Kidney (tissue), 14 donors: ENCODE results near the gene DGKG. TPM values are rescaled to one million over a fixed set of nuclear protein-coding genes. Genes with fewer than 3 reads are reported as not detected.
A peak's percentile ranks its signal among the peaks of the same experiment; 100 is the strongest.

Experiments used
- DNase-seq, 5 donors: peaks; one replicate each; pipeline ENCODE4 v3.0.0-alpha.2; 2013 to 2020
- FAIRE-seq: peaks from 2 replicates; lab custom pipeline; 2012; peaks lifted over from hg19 to GRCh38; lab: Jason Lieb, UNC
- H3K27ac ChIP-seq, 2 donors: one replicate each; pipeline ENCODE4 v1.7.0; 2013; ENCODE audit warnings: low read depth in 2 of 2, low read length in 2 of 2, inconsistent platforms in 1 of 2
- H3K27me3 ChIP-seq: one replicate; pipeline ENCODE4 v1.7.1; 2013; ENCODE audit warnings: low read length, inconsistent platforms; ENCODE audit not compliant: control insufficient read depth, insufficient read depth
- H3K36me3 ChIP-seq, 3 donors: one replicate each; pipeline versions ENCODE4 v1.7.0 to v1.7.1; 2013; ENCODE audit warnings: low read length in 3 of 3, control low read depth in 1 of 3, inconsistent platforms in 1 of 3; ENCODE audit not compliant: insufficient read depth in 3 of 3, control insufficient read depth in 2 of 3
- H3K4me1 ChIP-seq, 3 donors: one replicate each; pipeline versions ENCODE4 v1.7.0 to v1.7.1; 2013; ENCODE audit warnings: low read length in 3 of 3, inconsistent platforms in 1 of 3, low read depth in 1 of 3; ENCODE audit not compliant: control insufficient read depth in 2 of 3, insufficient read depth in 2 of 3
- H3K4me3 ChIP-seq, 3 donors: one replicate each; pipeline versions ENCODE4 v1.7.0 to v1.8.1; 2013; ENCODE audit warnings: low read length in 3 of 3, control low read depth in 1 of 3, inconsistent platforms in 1 of 3
- H3K9ac ChIP-seq, 3 donors: one replicate each; pipeline versions ENCODE4 v1.7.0 to v1.7.1; 2013; ENCODE audit warnings: low read length in 3 of 3, control low read depth in 1 of 3, inconsistent platforms in 1 of 3
- H3K9me3 ChIP-seq, 3 donors: one replicate each; pipeline versions ENCODE4 v1.7.0 to v1.7.1; 2013; ENCODE audit warnings: low read length in 3 of 3, control low read depth in 1 of 3, inconsistent platforms in 1 of 3; ENCODE audit not compliant: control insufficient read depth in 2 of 3, insufficient read depth in 1 of 3
- intact Hi-C: fragments of 100-400 bp; cut with DNase I; formaldehyde crosslinking; loops from one replicate; pipeline ENCODE4 v1.11.1; 2022
- polyA plus RNA-seq: library from polyadenylated mRNA; stranded (reverse); fragments of 350-450 nt; fragmentation: Illumina TruSeq; extraction: RNeasy Lipid Tissue Mini Kit (QIAGEN cat#74804); gene quantifications from one replicate; pipeline ENCODE4 v1.2.3, GENCODE V29; 2014; ENCODE audit warnings: low read depth, low replicate concordance; ENCODE audit not compliant: insufficient read depth
- total RNA-seq: library from RNA; stranded (reverse); fragmentation: NEBNext Ultra II Directional; extraction: Animal tissue kit (Norgen Biotek cat#: 25700); gene quantifications from one replicate; pipeline ENCODE4 v1.2.1, GENCODE V29; 2021
- TF ChIP-seq, protein P1 (sequence below): IDR thresholded peaks from 3 replicates; pipeline ENCODE4 v1.5.1; 2012; ENCODE audit warnings: mild to moderate bottlenecking, moderate library complexity, borderline replicate concordance; ENCODE audit not compliant: insufficient read depth; ENCODE audit errors: extremely low read depth
- donor health status: control.
- donor health status: control.
- donor health status: control.
- donor health status: control.
- donor health status: control.
- donor health status: DM: yes; HTN: yes; CAD: no.
- donor health status: Normal renal cell carcinoma (clear cell type).

The DGKG gene
- total and polyA plus RNA-seq, 2 donors from 2014 or later, result 0.95 to 11.4 TPM

DNA sequence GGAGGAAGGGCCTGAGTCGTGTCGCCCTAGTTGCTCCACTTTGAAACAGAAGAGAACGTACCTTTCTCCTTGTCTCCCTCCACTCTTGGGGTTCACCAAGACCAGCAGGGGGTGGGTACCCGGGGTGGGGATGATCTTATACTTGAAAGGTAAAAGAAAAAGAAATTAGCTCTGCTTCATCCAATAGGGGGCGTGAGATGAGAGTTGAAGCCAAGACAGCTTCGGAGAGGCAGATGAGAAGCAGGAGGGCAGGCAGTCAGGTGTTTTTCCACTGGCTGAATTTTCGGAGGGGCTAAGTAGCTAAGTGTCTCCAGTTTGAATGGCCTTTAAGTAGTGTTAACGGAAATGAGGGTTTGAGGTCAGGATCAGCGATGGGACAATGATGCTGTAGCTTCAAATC lies 100.4 kb downstream of the DGKG start:
- H3K4me1 ChIP-seq, result peaks cover 0 to 4% (median 0%) of the 10 kb centered on the region in 3 donors
- FAIRE-seq (no peak), DNase-seq (no peak)
- no peaks in the 10 kb centered on the region for H3K36me3 ChIP-seq
- H3K4me3 ChIP-seq, result no peak overlapping the region
- TF ChIP-seq, protein P1, sequence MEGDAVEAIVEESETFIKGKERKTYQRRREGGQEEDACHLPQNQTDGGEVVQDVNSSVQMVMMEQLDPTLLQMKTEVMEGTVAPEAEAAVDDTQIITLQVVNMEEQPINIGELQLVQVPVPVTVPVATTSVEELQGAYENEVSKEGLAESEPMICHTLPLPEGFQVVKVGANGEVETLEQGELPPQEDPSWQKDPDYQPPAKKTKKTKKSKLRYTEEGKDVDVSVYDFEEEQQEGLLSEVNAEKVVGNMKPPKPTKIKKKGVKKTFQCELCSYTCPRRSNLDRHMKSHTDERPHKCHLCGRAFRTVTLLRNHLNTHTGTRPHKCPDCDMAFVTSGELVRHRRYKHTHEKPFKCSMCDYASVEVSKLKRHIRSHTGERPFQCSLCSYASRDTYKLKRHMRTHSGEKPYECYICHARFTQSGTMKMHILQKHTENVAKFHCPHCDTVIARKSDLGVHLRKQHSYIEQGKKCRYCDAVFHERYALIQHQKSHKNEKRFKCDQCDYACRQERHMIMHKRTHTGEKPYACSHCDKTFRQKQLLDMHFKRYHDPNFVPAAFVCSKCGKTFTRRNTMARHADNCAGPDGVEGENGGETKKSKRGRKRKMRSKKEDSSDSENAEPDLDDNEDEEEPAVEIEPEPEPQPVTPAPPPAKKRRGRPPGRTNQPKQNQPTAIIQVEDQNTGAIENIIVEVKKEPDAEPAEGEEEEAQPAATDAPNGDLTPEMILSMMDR, result no peak
- no peak overlapping the region for H3K27ac ChIP-seq
- no peaks in the 10 kb centered on the region for H3K9me3 ChIP-seq
- H3K9ac ChIP-seq, result no peak overlapping the region
- H3K27me3 ChIP-seq, result no peaks in the 10 kb centered on the region
- intact Hi-C loops, result no loop called here

DNA sequence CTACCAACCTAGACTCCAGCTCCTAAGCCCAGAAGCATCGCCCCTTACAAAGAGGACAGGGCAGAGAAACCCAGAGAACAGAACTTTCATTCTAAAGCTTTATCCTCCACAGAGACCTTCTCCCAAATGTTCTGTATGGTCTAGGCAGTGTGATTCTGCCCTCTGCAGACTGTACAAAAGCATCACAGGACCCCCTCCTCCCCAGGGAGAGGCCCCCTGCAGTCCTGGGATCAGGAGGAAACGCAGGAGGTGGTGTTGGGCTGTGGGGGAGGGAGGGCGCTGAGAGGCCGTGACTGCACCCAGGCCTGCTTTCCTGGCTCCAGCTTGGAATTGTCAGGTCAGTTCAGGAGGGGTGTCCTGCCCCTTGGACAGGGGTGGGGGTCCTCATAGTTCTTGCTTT lies 101.3 kb downstream of the DGKG start:
- intact Hi-C loops, result no loop called here
- Histone ChIP-seq H3K9me3 (no peaks in the 10 kb centered on the region), H3K36me3 (no peaks in the 10 kb centered on the region), H3K4me1 (peaks cover 0 to 4% (median 0%) of the 10 kb centered on the region in 3 donors), H3K27ac (no peak overlapping the region), H3K9ac (no peak overlapping the region), H3K4me3 (no peak overlapping the region), H3K27me3 (no peaks in the 10 kb centered on the region)
- FAIRE-seq (no peak), DNase-seq (peak in 2 of 5 donors; percentile 34 to 43)
- TF ChIP-seq, protein P1, result no peak

DNA sequence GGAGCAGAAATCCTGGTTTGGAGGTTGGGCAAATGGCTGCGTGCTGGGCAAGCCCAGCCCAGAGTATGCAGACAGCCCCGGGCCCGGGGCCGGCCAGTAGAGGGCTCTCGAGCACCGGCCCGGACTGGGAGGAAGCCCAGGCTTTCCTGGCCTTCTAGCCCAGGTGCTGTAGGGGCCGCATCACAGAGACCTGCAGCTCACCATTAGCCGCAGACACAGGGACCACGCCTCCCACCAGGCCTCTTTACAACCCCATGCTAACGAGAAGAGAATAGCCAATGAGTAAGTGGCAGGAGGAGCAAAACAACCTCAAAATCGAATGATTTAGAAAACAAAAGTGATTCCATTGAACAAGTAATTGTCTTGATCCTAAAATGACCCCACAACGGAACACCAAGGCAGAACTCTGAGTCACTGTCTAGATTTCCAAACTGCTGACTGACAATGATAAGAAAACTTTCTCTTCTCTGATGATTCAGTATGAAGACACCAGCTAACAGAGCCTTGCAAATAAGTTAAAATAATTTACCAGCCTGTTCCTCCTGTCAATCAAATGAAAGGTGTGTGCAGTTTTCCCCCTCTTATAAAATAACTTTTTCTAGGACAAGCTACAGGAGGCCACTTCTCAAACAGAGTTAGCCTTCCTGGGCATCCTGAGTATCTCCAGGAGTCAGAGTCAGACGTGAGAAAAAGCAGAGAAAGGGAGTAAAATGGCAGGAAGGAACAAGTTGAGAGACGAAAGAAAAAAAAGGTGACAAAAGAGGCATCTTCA lies 102.2 kb downstream of the DGKG start:
- H3K36me3 ChIP-seq, result no peaks in the 10 kb centered on the region
- DNase-seq (peak; percentile 80 to 86 (median 85)), FAIRE-seq (no peak)
- intact Hi-C loops, result loop anchor here (10.0 kb wide), 1 partner anchor 275 kb away; no protein-coding TSS in a partner anchor
- H3K9ac ChIP-seq, result peak overlapping the region in 1 of 3 donors; percentile 34
- peaks cover 0 to 4% (median 0%) of the 10 kb centered on the region in 3 donors for H3K4me1 ChIP-seq
- H3K9me3 ChIP-seq, result no peaks in the 10 kb centered on the region
- no peak overlapping the region for H3K27ac ChIP-seq
- TF ChIP-seq, protein P1, result peak; percentile 67
- no peaks in the 10 kb centered on the region for H3K27me3 ChIP-seq
- peak overlapping the region in 1 of 3 donors; percentile 33 for H3K4me3 ChIP-seq
